Fibroblast of lung (primary cell): ENCODE measurements around the gene FAM193A. TPM values are rescaled to one million over a fixed set of nuclear protein-coding genes. Genes with fewer than 3 reads are reported as not detected.

ENCODE experiments used
- DNase-seq, 2 donors: peaks; one replicate each; pipeline versions ENCODE4 v3.0.0 to v3.0.0-alpha.2; 2010; ENCODE audit warnings: low read depth in 2 of 2
- H2AFZ ChIP-seq: 2 replicates; pipeline ENCODE4 v1.5.1; 2012; ENCODE audit warnings: low read length, control low read depth, inconsistent platforms
- H3K27ac ChIP-seq: 2 replicates; pipeline ENCODE4 v1.5.1; 2011; ENCODE audit warnings: low read length, control low read depth; ENCODE audit not compliant: insufficient read depth
- H3K27me3 ChIP-seq: 2 replicates; pipeline ENCODE4 v1.5.1; 2011; ENCODE audit warnings: mild to moderate bottlenecking, low read length; ENCODE audit not compliant: control insufficient read depth, insufficient read depth
- H3K36me3 ChIP-seq: 2 replicates; pipeline ENCODE4 v1.5.1; 2011; ENCODE audit warnings: low read length; ENCODE audit not compliant: control insufficient read depth, insufficient read depth
- H3K4me1 ChIP-seq: 2 replicates; pipeline ENCODE4 v1.5.1; 2011; ENCODE audit warnings: low read length; ENCODE audit not compliant: control insufficient read depth, insufficient read depth; ENCODE audit errors: extremely low read depth
- H3K4me2 ChIP-seq: 2 replicates; pipeline ENCODE4 v1.5.1; 2011; ENCODE audit warnings: low read length, control low read depth; ENCODE audit not compliant: insufficient read depth; ENCODE audit errors: extremely low read depth
- H3K4me3 ChIP-seq, 4 experiments: fragments of 200-600 bp in 1 of 4; sonication (generic) in 1 of 4; replicated peaks in 1 of 4; 2 replicates each; pipeline ENCODE4 v1.5.1; 2011 to 2016; ENCODE audit warnings: low read length in 4 of 4, low read depth in 3 of 4, mild to moderate bottlenecking in 3 of 4, control low read depth in 2 of 4, inconsistent platforms in 1 of 4, mixed read lengths in 1 of 4; ENCODE audit not compliant: insufficient read depth in 1 of 4; ENCODE audit errors: control extremely low read depth in 1 of 4
- H3K79me2 ChIP-seq: 2 replicates; pipeline ENCODE4 v1.5.1; 2012; ENCODE audit warnings: mild to moderate bottlenecking, low read length, inconsistent platforms; ENCODE audit not compliant: control insufficient read depth, insufficient read depth
- H3K9ac ChIP-seq: 2 replicates; pipeline ENCODE4 v1.5.1; 2011; ENCODE audit warnings: mild to moderate bottlenecking, low read length, control low read depth; ENCODE audit not compliant: insufficient read depth
- H3K9me3 ChIP-seq: 2 replicates; pipeline ENCODE4 v1.5.1; 2012; ENCODE audit warnings: low read depth, low read length; ENCODE audit not compliant: control insufficient read depth, insufficient read depth
- H4K20me1 ChIP-seq: 2 replicates; pipeline ENCODE4 v1.5.1; 2011; ENCODE audit warnings: low read length; ENCODE audit not compliant: control insufficient read depth, insufficient read depth; ENCODE audit errors: extremely low read depth
- CTCF ChIP-seq, 2 donors: IDR thresholded peaks in 1 of 2; conservative IDR thresholded peaks in 1 of 2; 1 replicate in 1 of 2; 2 replicates in 1 of 2; pipeline ENCODE4 v1.5.1; 2011 to 2012; ENCODE audit warnings: low read length in 2 of 2, control low read depth in 1 of 2, inconsistent platforms in 1 of 2, low read depth in 1 of 2, mild to moderate bottlenecking in 1 of 2
- EZH2 ChIP-seq: IDR thresholded peaks from 2 replicates; pipeline ENCODE4 v1.5.1; 2012; ENCODE audit warnings: low read length, control low read depth, mild to moderate bottlenecking; ENCODE audit errors: missing control alignments
- polyA plus RNA-seq, 2 donors: library from polyadenylated mRNA; depleted of rRNA in 1 of 2; stranded (reverse) in 1 of 2; unstranded in 1 of 2; fragments of >200 nt; gene quantifications; 2 replicates each; pipeline ENCODE4 v1.2.1, GENCODE V29; 2011 to 2012; ENCODE audit warnings: missing spikeins in 1 of 2
- total RNA-seq: library from RNA; depleted of rRNA; stranded (reverse); fragments of >200 nt; gene quantifications from 2 replicates; pipeline ENCODE4 v1.2.1, GENCODE V29; 2014

Gene FAM193A
- total and polyA plus RNA-seq, 2 donors (not counting 1 experiment from before 2014, with no cell fraction given) = 5.6 to 10.9 TPM

GRCh38 chr4:2755821-2756690 lies 219.6 kb downstream of the FAM193A start, which contains the start of gene TNIP2:
TSS of gene TNIP2 (minus strand) at chr4:2756336. CDS start at chr4:2756289, 47 bp downstream.
- peaks cover 3% of the 10 kb centered on the region for H3K36me3 ChIP-seq
- peak within 1 kb of the TSS; percentile 78 for H3K9ac ChIP-seq
- H3K79me2 ChIP-seq = peaks cover 18% of the 10 kb centered on the region
- peak within 1 kb of the TSS; percentile 57 to 82 (median 74) for H3K4me3 ChIP-seq
- H3K4me1 ChIP-seq = peaks cover 4% of the 10 kb centered on the region
- H4K20me1 ChIP-seq = no peaks in the 10 kb centered on the region
- peak within 1 kb of the TSS; percentile 76 for H3K27ac ChIP-seq
- peak within 1 kb of the TSS; percentile 64 for H3K4me2 ChIP-seq
- peak; percentile 74 to 83 for DNase-seq
- no peaks in the 10 kb centered on the region for H3K27me3 ChIP-seq
- peak within 1 kb of the TSS; percentile 65 for H2AFZ ChIP-seq
- TF ChIP-seq CTCF (conservative IDR thresholded peaks at IDR 0.05 in 1 of 2, IDR thresholded peaks at IDR 0.05 in 1 of 2; ENCODE audit: low read depth in 1 of 2, low read length in 2 of 2) (peak; percentile 26 to 29), EZH2 (no peak)
- no peaks in the 10 kb centered on the region for H3K9me3 ChIP-seq

GRCh38 chr4:2756691-2757350 lies 220.4 kb downstream of the FAM193A start:
- Histone ChIP-seq H3K4me3 (peak overlapping the region in 1 of 4 experiments; percentile 41), H3K4me2 (peak overlapping the region; percentile 58), H3K27me3 (no peaks in the 10 kb centered on the region), H3K4me1 (peaks cover 4% of the 10 kb centered on the region), H2AFZ (peak overlapping the region; percentile 65), H3K9ac (no peak overlapping the region), H3K27ac (no peak overlapping the region), H4K20me1 (no peaks in the 10 kb centered on the region), H3K79me2 (peaks cover 18% of the 10 kb centered on the region), H3K9me3 (no peaks in the 10 kb centered on the region), H3K36me3 (peaks cover 3% of the 10 kb centered on the region)
- TF ChIP-seq EZH2 = no peak
- no peak for DNase-seq

- no peak overlapping the region for H3K27ac ChIP-seq
- H4K20me1 ChIP-seq = no peaks in the 10 kb centered on the region
- no peak overlapping the region for H2AFZ ChIP-seq
- no peak overlapping the region for H3K4me3 ChIP-seq
- H3K79me2 ChIP-seq = peaks cover 18% of the 10 kb centered on the region
- DNase-seq = no peak
- peaks cover 3% of the 10 kb centered on the region for H3K36me3 ChIP-seq
- peaks cover 4% of the 10 kb centered on the region for H3K4me1 ChIP-seq
- TF ChIP-seq CTCF (conservative IDR thresholded peaks at IDR 0.05 in 1 of 2, IDR thresholded peaks at IDR 0.05 in 1 of 2; ENCODE audit: low read depth in 1 of 2, low read length in 2 of 2) (no peak), EZH2 (no peak)
- H3K9ac ChIP-seq = no peak overlapping the region
- no peaks in the 10 kb centered on the region for H3K27me3 ChIP-seq
- no peaks in the 10 kb centered on the region for H3K9me3 ChIP-seq
- no peak overlapping the region for H3K4me2 ChIP-seq
These were observed 221.0 kb downstream of the FAM193A start for GRCh38 chr4:2757426-2757825.
